Measurements from ENCODE around the gene C1orf105.

The C1orf105 gene

GRCh38 chr1:172397221-172397620 lies 23.3 kb upstream of the C1orf105 start:
- Histone ChIP-seq H3K4me2 (ENCODE audit: low read depth, low read length, poor library complexity, severe bottlenecking) (no peak overlapping the region), H3K27me3 (ENCODE audit: low read length) (no peaks in the 10 kb centered on the region), H2AFZ (ENCODE audit: low read depth, low read length, severe bottlenecking) (no peak overlapping the region), H3K9ac (ENCODE audit: low read length) (no peak overlapping the region), H3K79me2 (ENCODE audit: insufficient read depth, low read length) (no peaks in the 10 kb centered on the region), H3F3A (ENCODE audit: insufficient read depth) (peaks cover 10% of the 10 kb centered on the region; the same call in 1 of the 2 replicates), H4K20me1 (ENCODE audit: low read depth, low read length) (no peaks in the 10 kb centered on the region), H3K36me3 (ENCODE audit: low read length) (no peaks in the 10 kb centered on the region), H3K9me3 (ENCODE audit: insufficient read depth, low read length) (no peaks in the 10 kb centered on the region), H3K4me3 (ENCODE audit: insufficient read depth, low read length, poor library complexity, severe bottlenecking) (no peak overlapping the region), H3K27ac (ENCODE audit: low read depth, low read length) (no peak overlapping the region), H3K9me2 (replicated peaks; ENCODE audit: insufficient read depth, low read length) (no peaks in the 10 kb centered on the region)
- no peak for TF ChIP-seq EZH2phosphoT487 (conservative IDR thresholded peaks at IDR 0.05; ENCODE audit: low read length)
- TF ChIP-seq CTCF (IDR thresholded peaks at IDR 0.05; ENCODE audit: insufficient read depth, low read length, poor library complexity, severe bottlenecking): no peak

GRCh38 chr1:172397633-172398032 lies 22.9 kb upstream of the C1orf105 start:
- H3K9ac ChIP-seq (ENCODE audit: low read length): no peak overlapping the region
- H3K9me2 ChIP-seq (replicated peaks; ENCODE audit: insufficient read depth, low read length): no peaks in the 10 kb centered on the region
- no peaks in the 10 kb centered on the region for H3K27me3 ChIP-seq (ENCODE audit: low read length)
- H3K79me2 ChIP-seq (ENCODE audit: insufficient read depth, low read length): no peaks in the 10 kb centered on the region
- H3K4me2 ChIP-seq (ENCODE audit: low read depth, low read length, poor library complexity, severe bottlenecking): no peak overlapping the region
- H3K4me3 ChIP-seq (ENCODE audit: insufficient read depth, low read length, poor library complexity, severe bottlenecking): no peak overlapping the region
- no peak overlapping the region for H2AFZ ChIP-seq (ENCODE audit: low read depth, low read length, severe bottlenecking)
- peaks cover 10% of the 10 kb centered on the region; the same call in 1 of the 2 replicates for H3F3A ChIP-seq (ENCODE audit: insufficient read depth)
- H3K27ac ChIP-seq (ENCODE audit: low read depth, low read length): no peak overlapping the region
- no peaks in the 10 kb centered on the region for H3K9me3 ChIP-seq (ENCODE audit: insufficient read depth, low read length)
- H4K20me1 ChIP-seq (ENCODE audit: low read depth, low read length): no peaks in the 10 kb centered on the region
- no peak for TF ChIP-seq CTCF (IDR thresholded peaks at IDR 0.05; ENCODE audit: insufficient read depth, low read length, poor library complexity, severe bottlenecking)
- no peaks in the 10 kb centered on the region for H3K36me3 ChIP-seq (ENCODE audit: low read length)

- H2AFZ ChIP-seq (ENCODE audit: low read depth, low read length, severe bottlenecking): no peak overlapping the region
- peaks cover 9% of the 10 kb centered on the region; the same call in 1 of the 2 replicates for H3F3A ChIP-seq (ENCODE audit: insufficient read depth)
- no peaks in the 10 kb centered on the region for H3K36me3 ChIP-seq (ENCODE audit: low read length)
- H4K20me1 ChIP-seq (ENCODE audit: low read depth, low read length): no peaks in the 10 kb centered on the region
- H3K27me3 ChIP-seq (ENCODE audit: low read length): no peaks in the 10 kb centered on the region
- H3K79me2 ChIP-seq (ENCODE audit: insufficient read depth, low read length): no peaks in the 10 kb centered on the region
- no peaks in the 10 kb centered on the region for H3K9me2 ChIP-seq (replicated peaks; ENCODE audit: insufficient read depth, low read length)
- H3K4me2 ChIP-seq (ENCODE audit: low read depth, low read length, poor library complexity, severe bottlenecking): no peak overlapping the region
- no peaks in the 10 kb centered on the region for H3K9me3 ChIP-seq (ENCODE audit: insufficient read depth, low read length)
- no peak for TF ChIP-seq EZH2phosphoT487 (conservative IDR thresholded peaks at IDR 0.05; ENCODE audit: low read length)
- no peak for TF ChIP-seq CTCF (IDR thresholded peaks at IDR 0.05; ENCODE audit: insufficient read depth, low read length, poor library complexity, severe bottlenecking)
- no peak overlapping the region for H3K4me3 ChIP-seq (ENCODE audit: insufficient read depth, low read length, poor library complexity, severe bottlenecking)
- no peak overlapping the region for H3K9ac ChIP-seq (ENCODE audit: low read length)
- H3K27ac ChIP-seq (ENCODE audit: low read depth, low read length): no peak overlapping the region
Measured at GRCh38 chr1:172398193-172398592, 22.3 kb upstream of the C1orf105 start.

All from SU-DHL-6 (cell line).